Karpas-422 (cell line): ENCODE results near the gene SELL. TPM values are rescaled to one million over a fixed set of nuclear protein-coding genes. Genes with fewer than 3 reads are reported as not detected.
"Not testable (repeated sequence)": the region's sequence is repeated elsewhere in the genome, so short reads cannot be mapped to it uniquely, and the experiment has no call there.

Experiments
- DNase-seq: peaks from one replicate; pipeline ENCODE4 v3.0.0-alpha.2; 2015
- H2AFZ ChIP-seq: fragments of 200-600 bp; sonication (generic); 2 replicates; pipeline ENCODE4 v1.6.1; 2014; ENCODE audit warnings: antibody characterized with exemption, low read length, mixed read lengths
- H3K27ac ChIP-seq: fragments of 200-600 bp; sonication (generic); 2 replicates; pipeline ENCODE4 v1.5.1; 2014; ENCODE audit warnings: mild to moderate bottlenecking, low read length, moderate library complexity
- H3K27me3 ChIP-seq: fragments of 200-600 bp; sonication (generic); 2 replicates; pipeline ENCODE4 v1.6.1; 2014; ENCODE audit warnings: low read length, mixed read lengths
- H3K36me3 ChIP-seq: fragments of 200-600 bp; sonication (generic); 2 replicates; pipeline ENCODE4 v1.6.1; 2014; ENCODE audit warnings: low read length, mixed read lengths; ENCODE audit not compliant: insufficient read depth
- H3K4me1 ChIP-seq: fragments of 200-600 bp; sonication (generic); 2 replicates; pipeline ENCODE4 v1.6.1; 2014; ENCODE audit warnings: mild to moderate bottlenecking, low read length, mixed read lengths
- H3K4me2 ChIP-seq: fragments of 200-600 bp; sonication (generic); 2 replicates; pipeline ENCODE4 v1.6.1; 2014; ENCODE audit warnings: low read length, low read depth, mild to moderate bottlenecking; ENCODE audit not compliant: poor library complexity, severe bottlenecking
- H3K4me3 ChIP-seq: fragments of 200-600 bp; sonication (generic); 2 replicates; pipeline ENCODE4 v1.5.1; 2014; ENCODE audit warnings: mild to moderate bottlenecking, antibody characterized with exemption, low read length, mixed read lengths
- H3K79me2 ChIP-seq: fragments of 200-600 bp; sonication (generic); 2 replicates; pipeline ENCODE4 v1.6.1; 2014; ENCODE audit warnings: mild to moderate bottlenecking, low read length, mixed read lengths
- H3K9ac ChIP-seq: fragments of 200-600 bp; sonication (generic); 2 replicates; pipeline ENCODE4 v1.6.0; 2014; ENCODE audit warnings: low read length
- H3K9me2 ChIP-seq: fragments of 200-600 bp; sonication (generic), shearing (Covaris generic); replicated peaks from 2 replicates; pipeline ENCODE4 v1.6.0; 2014; ENCODE audit warnings: mild to moderate bottlenecking, low read length, moderate library complexity; ENCODE audit not compliant: insufficient read depth
- H3K9me3 ChIP-seq: fragments of 300-700, 200-600 bp; sonication (generic); 2 replicates; pipeline ENCODE4 v1.6.1; 2014; ENCODE audit warnings: low read length, mixed read lengths
- H4K20me1 ChIP-seq: fragments of 200-600 bp; sonication (generic); 2 replicates; pipeline ENCODE4 v1.6.1; 2014; ENCODE audit warnings: mild to moderate bottlenecking, antibody characterized with exemption, low read length, low read depth; ENCODE audit not compliant: insufficient read depth
- total RNA-seq: library from RNA; depleted of rRNA; stranded (reverse); fragments of >200 nt; shearing (Covaris generic); gene quantifications from 2 replicates; pipeline ENCODE4 v1.2.3, GENCODE V29; 2014; ENCODE audit warnings: low replicate concordance

The SELL gene
- total RNA-seq, 1 experiment from 2014 or later, result not detected

DNA sequence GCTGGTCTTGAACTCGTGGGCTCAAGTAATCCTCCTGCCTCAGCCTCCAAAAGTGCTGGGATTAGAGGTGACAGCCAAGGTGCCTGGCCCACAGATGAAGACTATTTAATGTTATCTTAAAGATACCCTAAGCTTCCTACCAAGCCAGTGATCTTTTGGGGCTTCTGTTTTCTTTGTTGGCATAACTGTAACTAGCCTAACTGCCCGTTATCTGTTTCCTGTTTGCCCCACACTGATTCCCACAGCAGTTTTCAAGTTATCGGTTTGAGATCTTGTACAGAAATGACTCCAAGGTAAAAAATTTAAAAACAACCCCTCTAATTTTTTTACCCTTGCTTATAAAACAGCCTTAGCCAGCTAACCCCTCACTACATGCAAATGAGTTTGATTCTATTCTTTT lies 12.4 kb downstream of the SELL start:
- H3K36me3 ChIP-seq, result no peaks in the 10 kb centered on the region
- H3K4me3 ChIP-seq, result no peak overlapping the region

GRCh38 chr1:169697755-169698154 lies 13.7 kb downstream of the SELL start:
- no peaks in the 10 kb centered on the region for H3K36me3 ChIP-seq

More for the DNA sequence above, 12.4 kb downstream of the SELL start:
- H3K9me3 ChIP-seq, result no peaks in the 10 kb centered on the region
- H3K9me2 ChIP-seq, result no peaks in the 10 kb centered on the region
- H3K27me3 ChIP-seq, result no peaks in the 10 kb centered on the region
- no peak for DNase-seq
- H2AFZ ChIP-seq, result no peak overlapping the region
- H3K4me2 ChIP-seq, result no peak overlapping the region
- no peaks in the 10 kb centered on the region for H3K79me2 ChIP-seq
- no peaks in the 10 kb centered on the region for H4K20me1 ChIP-seq
- H3K4me1 ChIP-seq, result peaks cover 4% of the 10 kb centered on the region
- H3K9ac ChIP-seq, result no peak overlapping the region
- no peak overlapping the region for H3K27ac ChIP-seq

DNA sequence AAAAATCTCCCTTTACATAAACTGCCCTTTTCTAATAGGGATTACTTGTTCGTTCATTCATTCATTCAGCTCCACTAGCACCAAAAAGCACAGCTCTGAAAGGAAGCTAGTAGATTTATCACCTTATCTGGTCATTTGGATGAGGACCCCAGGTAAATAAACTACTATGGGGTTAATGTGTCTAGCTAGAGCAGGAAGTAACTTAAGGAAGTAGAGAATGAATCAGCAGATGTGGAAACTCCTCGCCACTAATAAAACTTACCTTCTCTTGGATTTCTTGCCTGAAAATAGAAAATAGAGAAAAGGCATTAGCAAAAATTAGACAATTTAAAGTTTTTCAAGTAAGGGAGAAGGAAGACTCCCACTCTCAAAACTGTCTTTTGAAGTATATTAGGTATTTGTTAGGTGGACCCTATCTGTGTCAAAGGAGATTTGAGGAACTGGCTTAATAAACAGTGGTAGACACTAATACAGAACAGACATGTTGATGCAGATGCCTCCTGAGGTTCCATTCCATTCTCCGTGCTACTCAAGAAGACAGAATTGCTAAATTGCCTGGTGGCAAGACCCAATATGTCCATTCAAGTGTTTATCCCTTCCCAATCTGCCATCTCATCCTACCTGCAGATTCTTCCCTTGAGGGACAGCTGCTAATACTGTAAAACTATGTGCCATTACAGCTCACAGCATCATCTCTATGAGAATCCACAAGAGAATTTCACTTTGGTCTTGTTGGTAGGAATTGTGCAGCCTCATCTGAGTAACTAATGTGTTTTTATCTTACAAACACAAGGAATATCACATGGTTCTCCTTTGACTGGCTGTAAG lies 14.9 kb downstream of the SELL start:
- DNase-seq, result no peak
- Histone ChIP-seq H3K9me2 (no peaks in the 10 kb centered on the region), H3K4me2 (no peak overlapping the region), H3K4me3 (no peak overlapping the region), H3K9me3 (no peaks in the 10 kb centered on the region), H3K36me3 (no peaks in the 10 kb centered on the region), H3K79me2 (no peaks in the 10 kb centered on the region), H3K4me1 (peaks cover 4% of the 10 kb centered on the region), H4K20me1 (no peaks in the 10 kb centered on the region), H3K9ac (no peak overlapping the region), H3K27me3 (no peaks in the 10 kb centered on the region), H2AFZ (peak overlapping the region; percentile 41; the same call in 1 of the 2 replicates), H3K27ac (no peak overlapping the region)

More at GRCh38 chr1:169697755-169698154, 13.7 kb downstream of the SELL start:
- Histone ChIP-seq H3K4me1 (peaks cover 4% of the 10 kb centered on the region), H3K79me2 (no peaks in the 10 kb centered on the region), H3K27me3 (no peaks in the 10 kb centered on the region), H3K27ac (no peak overlapping the region), H3K4me2 (no peak overlapping the region), H3K9ac (no peak overlapping the region), H3K9me2 (no peaks in the 10 kb centered on the region), H2AFZ (no peak overlapping the region), H4K20me1 (no peaks in the 10 kb centered on the region), H3K4me3 (no peak overlapping the region), H3K9me3 (no peaks in the 10 kb centered on the region)
- no peak for DNase-seq

- no peaks in the 10 kb centered on the region for H4K20me1 ChIP-seq
- no peak overlapping the region for H2AFZ ChIP-seq
- H3K9me2 ChIP-seq, result no peaks in the 10 kb centered on the region
- H3K27me3 ChIP-seq, result no peaks in the 10 kb centered on the region
- H3K27ac ChIP-seq, result no peak overlapping the region
- no peaks in the 10 kb centered on the region for H3K79me2 ChIP-seq
- H3K9ac ChIP-seq, result no peak overlapping the region
- H3K4me1 ChIP-seq, result no peaks in the 10 kb centered on the region
- DNase-seq, result no peak
- no peak overlapping the region for H3K4me2 ChIP-seq
- no peak overlapping the region for H3K4me3 ChIP-seq
- no peaks in the 10 kb centered on the region for H3K9me3 ChIP-seq
- no peaks in the 10 kb centered on the region for H3K36me3 ChIP-seq
Observed at GRCh38 chr1:169694304-169695075, 16.9 kb downstream of the SELL start.

DNA sequence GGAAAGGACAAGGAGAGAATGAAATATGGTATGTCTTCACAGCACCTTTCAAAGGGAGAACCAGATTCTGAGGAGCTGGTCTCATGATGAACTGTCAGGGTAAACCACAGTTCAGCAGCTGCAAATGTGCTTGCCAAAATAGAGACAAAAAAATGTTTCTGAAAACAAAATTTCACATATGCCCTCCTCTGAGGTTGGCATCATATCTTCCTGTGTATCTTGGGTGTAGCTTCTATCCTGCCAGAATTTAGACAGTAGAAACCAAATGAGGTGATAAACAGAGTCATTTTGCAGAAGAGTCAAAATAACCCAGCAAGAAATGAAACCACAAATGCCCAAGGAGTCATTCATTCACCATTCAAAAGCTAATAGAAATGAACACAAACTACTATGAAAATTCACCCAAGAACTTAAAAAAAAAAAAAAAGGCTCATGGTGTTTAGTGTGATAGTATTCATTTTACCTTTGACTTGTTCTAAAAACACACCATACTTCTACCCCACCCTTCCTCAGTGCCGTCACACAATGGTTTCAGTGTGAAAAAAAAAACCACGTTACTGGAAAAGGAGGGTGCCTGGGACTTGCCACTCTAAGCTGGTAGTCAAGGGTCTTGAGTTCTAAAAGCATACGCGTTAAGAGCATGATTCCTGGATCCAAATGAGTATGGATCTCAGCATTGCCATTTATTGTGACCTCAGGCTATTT lies 18.5 kb downstream of the SELL start:
- Histone ChIP-seq H3K4me1 (no peaks in the 10 kb centered on the region), H3K9ac (no peak overlapping the region), H3K79me2 (no peaks in the 10 kb centered on the region), H3K9me3 (no peaks in the 10 kb centered on the region), H3K27ac (no peak overlapping the region), H3K27me3 (no peaks in the 10 kb centered on the region), H2AFZ (no peak overlapping the region), H4K20me1 (no peaks in the 10 kb centered on the region), H3K9me2 (no peaks in the 10 kb centered on the region), H3K4me3 (no peak overlapping the region), H3K4me2 (no peak overlapping the region), H3K36me3 (no peaks in the 10 kb centered on the region)
- peak; percentile 26 for DNase-seq

GRCh38 chr1:169690489-169690888 lies 20.9 kb downstream of the SELL start:
- Histone ChIP-seq H3K79me2 (no peaks in the 10 kb centered on the region), H2AFZ (no peak overlapping the region), H3K4me2 (no peak overlapping the region), H3K4me3 (no peak overlapping the region), H4K20me1 (no peaks in the 10 kb centered on the region), H3K9me3 (no peaks in the 10 kb centered on the region), H3K9me2 (no peaks in the 10 kb centered on the region), H3K27me3 (no peaks in the 10 kb centered on the region), H3K27ac (no peak overlapping the region), H3K9ac (no peak overlapping the region), H3K4me1 (no peaks in the 10 kb centered on the region), H3K36me3 (no peaks in the 10 kb centered on the region)
- DNase-seq, result no peak

DNA sequence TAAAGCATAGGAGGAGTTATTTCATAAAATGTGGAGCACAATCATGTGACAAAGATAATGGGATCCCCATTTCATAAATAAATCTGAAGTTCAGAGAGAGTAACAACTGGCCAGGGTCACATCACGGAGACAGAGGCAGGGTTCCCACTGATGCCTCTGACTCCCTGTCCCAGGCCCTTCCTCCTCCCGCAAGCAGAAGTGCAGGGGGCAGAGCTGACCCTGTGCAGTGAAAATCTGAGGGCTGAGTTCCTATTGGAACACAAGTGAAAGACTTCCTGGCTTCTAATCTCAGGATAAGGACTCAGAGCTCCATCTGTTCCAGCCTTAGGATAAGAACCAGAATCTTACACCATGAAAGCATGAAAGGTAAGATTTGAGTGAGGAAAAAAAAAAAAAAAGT lies 22.0 kb downstream of the SELL start:
- no peak overlapping the region for H3K9ac ChIP-seq
- H3K27me3 ChIP-seq, result no peaks in the 10 kb centered on the region
- H3K79me2 ChIP-seq, result no peaks in the 10 kb centered on the region
- H3K4me2 ChIP-seq, result no peak overlapping the region
- H3K4me1 ChIP-seq, result no peaks in the 10 kb centered on the region
- no peaks in the 10 kb centered on the region for H4K20me1 ChIP-seq
- H3K36me3 ChIP-seq, result no peaks in the 10 kb centered on the region
- H3K9me3 ChIP-seq, result no peaks in the 10 kb centered on the region
- H3K4me3 ChIP-seq, result no peak overlapping the region
- no peak for DNase-seq
- H3K27ac ChIP-seq, result no peak overlapping the region
- H2AFZ ChIP-seq, result no peak overlapping the region
- no peaks in the 10 kb centered on the region for H3K9me2 ChIP-seq

DNA sequence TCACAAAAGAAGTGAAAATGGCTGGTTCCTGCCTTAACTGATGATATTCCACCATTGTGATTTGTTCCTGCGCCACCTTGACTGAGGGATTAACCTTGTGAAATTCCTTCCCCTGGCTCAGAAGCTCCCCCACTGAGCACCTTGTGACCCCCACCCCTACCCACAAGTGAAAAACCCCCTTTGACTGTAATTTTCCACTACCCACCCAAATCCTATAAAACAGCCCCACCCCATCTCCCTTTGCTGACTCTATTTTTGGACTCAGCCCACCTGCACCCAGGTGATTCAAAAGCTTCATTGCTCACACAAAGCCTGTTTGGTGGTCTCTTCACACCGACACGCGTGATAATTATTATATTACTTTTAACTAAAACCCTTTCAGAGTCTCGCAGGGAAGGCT lies 23.0 kb downstream of the SELL start:
- DNase-seq, H3K4me2 ChIP-seq, H2AFZ ChIP-seq, H3K27ac ChIP-seq, H3K27me3 ChIP-seq, H4K20me1 ChIP-seq, H3K9ac ChIP-seq, H3K4me3 ChIP-seq, H3K4me1 ChIP-seq, H3K9me3 ChIP-seq, H3K36me3 ChIP-seq, H3K79me2 ChIP-seq, H3K9me2 ChIP-seq: not testable (repeated sequence)
